Epithelial cell of proximal tubule (primary cell): Measurements from ENCODE around the gene SHISAL1. TPM values are rescaled to one million over a fixed set of nuclear protein-coding genes. Genes with fewer than 3 reads are reported as not detected.
"Not testable (repeated sequence)": the region's sequence is repeated elsewhere in the genome, so short reads cannot be mapped to it uniquely, and the experiment has no call there.

Experiments used
- DNase-seq: peaks from one replicate; pipeline ENCODE4 v3.0.0-alpha.2; 2011; ENCODE audit warnings: low read depth
- H3K4me3 ChIP-seq: 2 replicates; pipeline ENCODE4 v1.5.1; 2011; ENCODE audit warnings: low read depth, mild to moderate bottlenecking, low read length
- CTCF ChIP-seq: conservative IDR thresholded peaks from 2 replicates; pipeline ENCODE4 v1.5.1; 2012; ENCODE audit warnings: low read depth, mild to moderate bottlenecking, low read length
- total RNA-seq: library from RNA; depleted of rRNA; stranded (reverse); fragments of >200 nt; gene quantifications from 2 replicates; pipeline ENCODE4 v1.2.3, GENCODE V29; 2015

SHISAL1 gene
- total RNA-seq, 1 donor from 2014 or later: not detected

- TF ChIP-seq CTCF: no peak
- H3K4me3 ChIP-seq: peak overlapping the region; percentile 58
- DNase-seq: no peak
Measured at GRCh38 chr22:44326491-44326885, 13.7 kb upstream of the SHISAL1 start.

GRCh38 chr22:44325718-44326490 is 13.2 kb upstream of the SHISAL1 start:
- peak; percentile 31 for TF ChIP-seq CTCF
- DNase-seq: no peak
- H3K4me3 ChIP-seq: peak overlapping the region; percentile 58

GRCh38 chr22:44323140-44323790 is 10.5 kb upstream of the SHISAL1 start:
- H3K4me3 ChIP-seq, DNase-seq: not testable (repeated sequence)

- DNase-seq: no peak
- no peak overlapping the region for H3K4me3 ChIP-seq
- no peak for TF ChIP-seq CTCF
Measured at GRCh38 chr22:44319685-44320084, 6.9 kb upstream of the SHISAL1 start.

- no peak for TF ChIP-seq CTCF
- no peak overlapping the region for H3K4me3 ChIP-seq
- no peak for DNase-seq
Measured at GRCh38 chr22:44318751-44319150, 6.0 kb upstream of the SHISAL1 start.

- no peak for DNase-seq
- no peak for TF ChIP-seq CTCF
- H3K4me3 ChIP-seq: no peak overlapping the region
Measured at GRCh38 chr22:44317886-44318637, 5.3 kb upstream of the SHISAL1 start.

- TF ChIP-seq CTCF: no peak
- no peak overlapping the region for H3K4me3 ChIP-seq
- DNase-seq: no peak
Measured at GRCh38 chr22:44317123-44317444, 4.3 kb upstream of the SHISAL1 start.
